GM12878 (cell line): ENCODE data around the gene DISC1. TPM values are rescaled to one million over a fixed set of nuclear protein-coding genes. Genes with fewer than 3 reads are reported as not detected.
"Not testable (repeated sequence)": the region's sequence is repeated elsewhere in the genome, so short reads cannot be mapped to it uniquely, and the experiment has no call there.

Experiments used
- ATAC-seq: fragments of 200-7000 bp; cut with Tn5 transposase; 3 replicates; pipeline ENCODE4 v1.9.1; 2020; ENCODE audit warnings: mild to moderate bottlenecking, moderate library complexity
- BruUV-seq: library from RNA; stranded (reverse); fragments of 400-500 nt; replicated peaks from 2 replicates; lab custom pipeline; 2021; lab: Mats Ljungman, UMichigan
- CTCF ChIA-PET: fragments of 300-600 bp; sonication (Branson Sonifier 250); formaldehyde crosslinking; extraction: SDS; loops from one replicate; lab custom pipeline; 2021; ENCODE audit warnings: inconsistent platforms; lab: Yijun Ruan, JAX
- POLR2A ChIA-PET: fragments of 350-600 bp; formaldehyde crosslinking; extraction: SDS; loops from one replicate; lab custom pipeline; 2021; ENCODE audit warnings: inconsistent platforms; lab: Charles Lee
- RAD21 ChIA-PET: fragments of 300-600 bp; sonication (Branson Sonifier 250); formaldehyde crosslinking; loops from one replicate; lab custom pipeline; 2023; ENCODE audit warnings: antibody characterized with exemption; ENCODE audit not compliant: unreplicated experiment; lab: Charles Lee
- SMC1A ChIA-PET: fragments of 300-600 bp; sonication (Branson Sonifier 250); formaldehyde crosslinking; loops from one replicate; lab custom pipeline; 2023; ENCODE audit not compliant: unreplicated experiment, uncharacterized antibody; lab: Charles Lee
- DNase-seq: peaks from one replicate; pipeline ENCODE4 v3.0.0-alpha.2; 2011; ENCODE audit warnings: low read depth, low spot score
- FAIRE-seq: peaks from 3 replicates; lab custom pipeline; 2011; peaks lifted over from hg19 to GRCh38; lab: Jason Lieb, UNC
- H2AFZ ChIP-seq: 2 replicates; pipeline ENCODE4 v1.6.0; 2011; ENCODE audit warnings: low read depth, low read length, control low read depth; ENCODE audit not compliant: control insufficient read depth
- H3K27ac ChIP-seq: 2 replicates; pipeline ENCODE4 v1.5.1; 2011; ENCODE audit warnings: control low read depth; ENCODE audit not compliant: control insufficient read depth, insufficient read depth
- H3K27me3 ChIP-seq, 2 experiments: replicated peaks in 1 of 2; 2 replicates each; pipeline versions ENCODE4 v1.6.0 to v1.6.1; 2011; ENCODE audit warnings: low read length in 1 of 2; ENCODE audit not compliant: control insufficient read depth in 2 of 2, insufficient read depth in 2 of 2
- H3K36me3 ChIP-seq, 2 experiments: 2 replicates each; pipeline ENCODE4 v1.5.1; 2011; ENCODE audit warnings: low read length in 1 of 2; ENCODE audit not compliant: control insufficient read depth in 2 of 2, insufficient read depth in 2 of 2
- H3K4me1 ChIP-seq: 2 replicates; pipeline ENCODE4 v1.6.1; 2011; ENCODE audit warnings: mild to moderate bottlenecking, low read length, moderate library complexity, mixed read lengths; ENCODE audit not compliant: control insufficient read depth, insufficient read depth
- H3K4me2 ChIP-seq: 2 replicates; pipeline ENCODE4 v1.6.0; 2011; ENCODE audit warnings: control low read depth; ENCODE audit not compliant: control insufficient read depth, insufficient read depth
- H3K4me3 ChIP-seq: fragments of 200-600 bp; sonication (generic); 2 replicates; pipeline ENCODE4 v1.5.1; 2016
- H3K79me2 ChIP-seq: 2 replicates; pipeline ENCODE4 v1.6.0; 2011; ENCODE audit warnings: low read length; ENCODE audit not compliant: control insufficient read depth, insufficient read depth
- H3K9ac ChIP-seq: 2 replicates; pipeline ENCODE4 v1.8.0; 2011; ENCODE audit warnings: low read length, control low read depth, mixed read lengths; ENCODE audit not compliant: control insufficient read depth, insufficient read depth
- H3K9me3 ChIP-seq: replicated peaks from 3 replicates; pipeline ENCODE4 v1.5.1; 2011; ENCODE audit warnings: mild to moderate bottlenecking, low read length; ENCODE audit not compliant: control insufficient read depth, insufficient read depth
- H4K20me1 ChIP-seq: 2 replicates; pipeline ENCODE4 v1.6.0; 2011; ENCODE audit not compliant: control insufficient read depth, insufficient read depth
- CBX5 ChIP-seq: sonication (generic); IDR thresholded peaks from 2 replicates; pipeline ENCODE4 v1.6.1; 2016; ENCODE audit warnings: low read depth, moderate library complexity, mild to moderate bottlenecking, inconsistent platforms
- CEBPZ ChIP-seq: fragments of 150-350 bp; IDR thresholded peaks from 2 replicates; pipeline ENCODE4 v1.6.1; 2016; ENCODE audit warnings: low read depth, low read length
- FOXK2 ChIP-seq: fragments of 450-650 bp; IDR thresholded peaks from 2 replicates; pipeline ENCODE4 v1.6.1; 2017; ENCODE audit warnings: mild to moderate bottlenecking, moderate library complexity
- JUNB ChIP-seq: IDR thresholded peaks from 2 replicates; pipeline ENCODE4 v1.6.1; 2016; ENCODE audit warnings: antibody characterized with exemption, mild to moderate bottlenecking
- MYC ChIP-seq: IDR thresholded peaks from 2 replicates; pipeline ENCODE4 v1.6.1; 2011; ENCODE audit warnings: mild to moderate bottlenecking, low read length, moderate library complexity, inconsistent platforms; ENCODE audit not compliant: insufficient read depth, insufficient replicate concordance, insufficient read length, severe bottlenecking
- NFYA ChIP-seq: IDR thresholded peaks from 2 replicates; pipeline ENCODE4 v1.6.1; 2011; ENCODE audit warnings: low read depth, mild to moderate bottlenecking, low read length, improper control_type of control experiment, borderline replicate concordance
- NR2C2 ChIP-seq: IDR thresholded peaks from 2 replicates; pipeline ENCODE4 v1.6.1; 2011; ENCODE audit warnings: borderline replicate concordance, low read depth; ENCODE audit not compliant: control insufficient read depth, insufficient read length
- PML ChIP-seq: IDR thresholded peaks from 2 replicates; pipeline ENCODE4 v1.6.1; 2012; ENCODE audit warnings: low read length, inconsistent platforms
- POU2F2 ChIP-seq: IDR thresholded peaks from 3 replicates; pipeline ENCODE4 v1.6.1; 2011; ENCODE audit warnings: low read depth, mild to moderate bottlenecking, low read length, borderline replicate concordance
- RAD51 ChIP-seq: fragments of 450-650 bp; IDR thresholded peaks from 2 replicates; pipeline ENCODE4 v1.6.1; 2016; ENCODE audit warnings: moderate library complexity, mild to moderate bottlenecking, inconsistent platforms
- RFX5 ChIP-seq: IDR thresholded peaks from 2 replicates; pipeline ENCODE4 v1.6.1; 2011; ENCODE audit warnings: low read depth, low read length, improper control_type of control experiment
- SP1 ChIP-seq: IDR thresholded peaks from one replicate; pipeline ENCODE4 v1.6.1; 2011; ENCODE audit warnings: low read depth, low read length
- TAF1 ChIP-seq: IDR thresholded peaks from 2 replicates; pipeline ENCODE4 v1.6.1; 2011; ENCODE audit warnings: mild to moderate bottlenecking, low read depth, low read length, borderline replicate concordance
- TBL1XR1 ChIP-seq: IDR thresholded peaks from 2 replicates; pipeline ENCODE4 v1.6.1; 2012; ENCODE audit warnings: low read depth, low read length, improper control_type of control experiment
- YBX1 ChIP-seq: fragments of 450-650 bp; IDR thresholded peaks from 2 replicates; pipeline ENCODE4 v1.6.1; 2016; ENCODE audit warnings: antibody characterized with exemption
- WGBS: methylation state at CpG from one replicate; pipeline ENCODE4 v1.1.6; 2016; ENCODE audit warnings: low lambda C conversion rate; ENCODE audit not compliant: insufficient replicate concordance, insufficient coverage; ENCODE audit errors: missing lambda C conversion rate; 5-methylcytosine and 5-hydroxymethylcytosine counted together
- in situ Hi-C: fragments of 300-500 bp; cut with MboI; formaldehyde crosslinking; loops from 9 replicates; pipeline ENCODE4 v1.14.3; 2018; ENCODE audit warnings: mixed read lengths
- intact Hi-C: fragments of 100-400 bp; cut with micrococcal nuclease; formaldehyde crosslinking; loops from one replicate; pipeline ENCODE4 v1.14.2; 2022; ENCODE audit not compliant: unreplicated experiment
- polyA plus RNA-seq, 11 experiments: library from polyadenylated mRNA; depleted of rRNA in 4 of 11; unstranded in 6 of 11; stranded (reverse) in 5 of 11; fragments of >200 nt; fragmentation: Nextera tagmentation in 4 of 11; fragmentation: Illumina TruSeq in 1 of 11; extraction: Ambion mirVana in 4 of 11; extraction: Trizol in 1 of 11; gene quantifications; 1 replicate in 1 of 11; 2 replicates in 10 of 11; pipeline versions ENCODE4 v1.2.1 to v1.2.3, GENCODE V29; 2011 to 2016; ENCODE audit warnings: inconsistent platforms in 2 of 11, missing spikeins in 2 of 11, low read depth in 1 of 11
- total RNA-seq, 4 experiments: library from RNA; depleted of rRNA in 3 of 4; stranded (reverse); fragments of >200 nt in 3 of 4; fragmentation: Illumina TruSeq in 1 of 4; extraction: Trizol in 1 of 4; gene quantifications; 2 replicates each; pipeline versions ENCODE4 v1.2.1 to v1.2.3, GENCODE V29; 2013 to 2021

DISC1 gene
- total and polyA plus RNA-seq, 10 of the 15 experiments (the other 5 are each of a cell fraction or from before 2014, with no cell fraction given): 0.05 to 0.72 (median 0.19) TPM; not detected in 1

DNA sequence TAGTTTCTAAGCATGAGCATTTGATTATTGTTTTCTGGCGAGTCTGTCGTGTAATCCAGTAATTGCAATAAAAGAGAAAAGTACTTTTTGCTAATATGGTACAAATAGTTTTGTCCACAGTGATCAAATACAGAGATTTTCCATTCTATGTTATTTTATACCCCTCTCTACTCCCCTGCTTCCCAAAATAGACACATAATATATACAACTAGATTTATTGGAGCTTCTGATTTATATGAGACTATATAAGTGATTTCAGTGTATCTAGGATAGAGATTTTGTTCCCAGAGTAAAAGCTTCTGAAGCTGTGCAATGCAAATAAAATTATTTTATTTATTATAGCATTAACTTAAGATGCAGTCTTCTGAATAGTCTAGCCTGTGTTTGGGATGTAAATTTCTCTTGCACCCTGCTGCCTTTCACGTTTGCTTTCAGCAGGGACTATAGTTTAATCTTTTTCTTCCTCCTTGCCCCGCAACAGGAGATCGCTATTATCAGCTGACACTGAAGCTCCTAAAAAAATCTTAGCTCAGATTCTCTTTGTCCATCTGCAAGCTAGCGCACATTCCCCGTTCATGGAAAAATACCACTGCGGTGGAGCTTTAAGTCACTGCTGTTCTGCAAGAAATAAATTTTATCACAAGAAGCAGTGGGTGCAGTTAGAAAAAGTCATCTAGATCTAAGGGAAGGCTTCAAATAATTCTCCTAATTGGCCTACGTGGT, 273.3 kb downstream of the DISC1 start (continued):
- no peak for TF ChIP-seq NFYA
- no peak for TF ChIP-seq CBX5
- no peak for TF ChIP-seq TBL1XR1
- TF ChIP-seq TAF1: no peak
- TF ChIP-seq RAD51: no peak
- TF ChIP-seq YBX1: no peak
- no peak for TF ChIP-seq JUNB
- TF ChIP-seq POU2F2: no peak
- TF ChIP-seq RFX5: no peak
- no peak for TF ChIP-seq MYC
- TF ChIP-seq SP1: no peak

GRCh38 chr1:231903586-231904081, 277.0 kb downstream of the DISC1 start:
- ATAC-seq: no peak
- no peaks in the 10 kb centered on the region for H4K20me1 ChIP-seq
- H3K36me3 ChIP-seq: no peaks in the 10 kb centered on the region
- H3K4me3 ChIP-seq: no peak overlapping the region
- WGBS: 33% methylated on average over 4 of the region's 4 CpGs
- no peak for DNase-seq
- ChIA-PET CTCF (no interaction called here), POLR2A (no interaction called here)
- in situ Hi-C loops (no loop called here), intact Hi-C loops (no loop called here)
- no peak overlapping the region for H3K27ac ChIP-seq
- no TSS peak for BruUV-seq
- no peaks in the 10 kb centered on the region for H3K9me3 ChIP-seq
- H3K79me2 ChIP-seq: no peaks in the 10 kb centered on the region
- no peak overlapping the region for H3K4me2 ChIP-seq
- no peak overlapping the region for H3K9ac ChIP-seq
- no peaks in the 10 kb centered on the region for H3K4me1 ChIP-seq
- no peaks in the 10 kb centered on the region for H3K27me3 ChIP-seq
- TF ChIP-seq RAD51 (peak; percentile 25; the same call in 1 of the 2 replicates), NR2C2 (no peak), CEBPZ (no peak), FOXK2 (no peak), PML (no peak)
- TF ChIP-seq, all 136 proteins: peak for 1
- RAD21 ChIA-PET: no interaction called here
- no peak overlapping the region for H2AFZ ChIP-seq
- FAIRE-seq: no peak
- SMC1A ChIA-PET: no interaction called here

- H4K20me1 ChIP-seq, SMC1A ChIA-PET, ATAC-seq, POLR2A ChIA-PET, DNase-seq, H3K9me3 ChIP-seq, H3K27me3 ChIP-seq, intact Hi-C loops, H3K27ac ChIP-seq, in situ Hi-C loops, BruUV-seq, H3K9ac ChIP-seq, H3K36me3 ChIP-seq, CTCF ChIA-PET, RAD21 ChIA-PET, FAIRE-seq, H2AFZ ChIP-seq, H3K4me1 ChIP-seq, H3K4me3 ChIP-seq, H3K4me2 ChIP-seq, H3K79me2 ChIP-seq: not testable (repeated sequence)
- 22% methylated on average over 2 of the region's 2 CpGs for WGBS
Measured at GRCh38 chr1:231907310-231907709, 280.7 kb downstream of the DISC1 start.
